Upper lobe of left lung (tissue), 4 donors: ENCODE data around the gene RABEP2.

Experiments used
- CTCF ChIP-seq, 6 experiments: fragments of 450-650 bp in 4 of 6; fragments of 200-600 bp in 2 of 6; sonication (generic) in 2 of 6; IDR thresholded peaks; one replicate each; pipeline ENCODE4 v1.5.1; 2016 to 2019; ENCODE audit warnings: antibody characterized with exemption in 6 of 6
- POLR2AphosphoS5 ChIP-seq, 2 donors: sonication (generic); formaldehyde crosslinking; IDR thresholded peaks; one replicate each; pipeline ENCODE4 v1.5.1; 2017; ENCODE audit warnings: antibody characterized with exemption in 2 of 2

DNA sequence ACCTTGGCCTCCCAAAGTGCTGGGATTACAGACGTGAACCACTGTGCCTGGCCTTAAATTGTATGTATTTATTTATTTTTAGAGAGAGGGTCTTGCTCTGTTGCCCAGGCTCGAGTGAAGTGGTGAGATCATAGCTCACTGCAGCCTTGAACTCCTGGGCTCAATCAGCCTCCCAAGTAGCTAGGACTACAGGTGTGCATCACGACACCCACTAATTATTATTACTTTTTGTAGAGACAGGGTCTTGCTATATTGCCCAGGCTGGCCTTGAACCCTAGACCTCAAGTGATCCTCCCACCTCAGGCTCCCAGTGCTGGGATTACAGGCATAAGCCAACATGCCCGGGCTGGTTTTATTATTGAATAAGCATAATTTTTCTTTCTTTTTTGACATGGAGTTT lies 21.6 kb upstream of the RABEP2 start:
- no peak for TF ChIP-seq CTCF (IDR thresholded peaks at IDR 0.05)
- no peak for TF ChIP-seq POLR2AphosphoS5 (IDR thresholded peaks at IDR 0.05)
